Daoy (cell line): ENCODE results near the gene BTBD16. TPM values are rescaled to one million over a fixed set of nuclear protein-coding genes. Genes with fewer than 3 reads are reported as not detected.

Experiments used
- DNase-seq: peaks from one replicate; pipeline ENCODE4 v3.0.0-alpha.2; 2015; ENCODE audit warnings: low read depth
- total RNA-seq: library from RNA; depleted of rRNA; stranded (reverse); fragments of >200 nt; shearing (Covaris generic); gene quantifications from 2 replicates; pipeline ENCODE4 v1.2.3, GENCODE V29; 2014

BTBD16 gene
- total RNA-seq, 1 experiment from 2014 or later = not detected

- DNase-seq = no peak
Measured at GRCh38 chr10:122311716-122312115, 40.6 kb downstream of the BTBD16 start.

DNA sequence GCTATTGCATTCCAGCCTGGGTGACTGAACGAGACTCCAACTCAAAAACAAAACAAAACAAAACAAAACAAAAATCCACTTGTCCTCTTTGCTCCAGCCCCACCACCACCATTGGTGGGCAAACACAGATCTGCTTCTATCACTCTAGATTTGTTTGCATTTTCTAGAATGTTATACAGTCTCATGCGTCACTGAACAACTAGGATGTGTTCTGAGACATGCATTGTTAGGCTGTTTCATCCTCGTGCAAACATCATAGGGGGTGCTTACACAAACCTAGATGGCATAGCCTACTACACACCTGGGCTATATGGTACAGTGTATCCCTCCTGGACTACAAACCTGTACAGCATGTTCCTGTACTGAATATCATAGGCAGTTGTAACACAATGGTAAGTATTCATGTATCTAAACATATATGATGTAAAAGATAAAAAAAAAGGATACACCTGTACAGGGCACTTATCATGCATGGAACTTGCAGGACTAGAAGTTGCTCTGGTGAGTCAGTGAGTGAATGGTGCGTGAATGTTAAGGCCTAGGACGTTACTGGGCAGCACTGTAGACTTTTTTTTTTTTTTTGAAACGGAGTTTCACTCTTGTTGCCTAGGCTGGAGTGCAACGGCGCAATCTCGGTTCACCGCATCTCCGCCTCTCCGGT is 45.3 kb downstream of the BTBD16 start:
- DNase-seq = no peak

DNA sequence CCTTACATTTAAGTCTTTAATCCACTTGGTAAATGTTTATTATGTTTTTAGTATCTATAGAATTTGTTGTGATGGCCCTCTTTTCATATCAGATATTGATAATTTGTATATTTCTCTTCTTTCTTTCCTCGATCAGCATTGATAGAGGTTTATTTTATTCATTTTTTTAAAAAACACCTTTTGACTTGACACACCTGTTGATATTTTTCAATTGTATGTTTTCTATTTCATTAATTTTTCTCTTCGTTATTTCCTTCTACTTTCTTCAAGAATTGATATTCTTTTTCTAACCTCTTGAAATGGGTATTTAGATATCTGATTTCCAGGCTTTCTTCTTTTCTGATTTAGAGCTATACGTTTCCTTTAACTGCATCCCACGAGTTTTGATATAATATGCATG is 50.9 kb downstream of the BTBD16 start:
- DNase-seq = no peak

DNA sequence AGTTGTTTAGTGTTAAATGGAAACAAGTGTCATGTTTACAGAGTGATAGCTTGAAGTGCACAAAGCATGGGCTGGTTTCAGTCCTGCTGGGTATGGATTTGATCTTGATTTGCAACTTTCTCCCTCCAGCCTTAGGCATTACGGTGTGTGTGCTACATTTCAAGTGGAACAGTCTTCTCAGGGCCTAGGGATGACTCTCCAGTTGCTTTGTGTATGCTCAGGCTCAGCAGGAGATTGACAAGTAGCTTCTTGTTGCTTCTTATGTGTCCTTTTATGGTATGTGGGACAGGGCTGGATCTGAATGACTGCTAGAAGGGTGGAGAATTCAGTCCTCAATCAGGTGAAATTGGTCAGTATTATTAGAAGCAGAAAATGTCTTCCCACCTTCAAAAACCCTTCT is 52.1 kb downstream of the BTBD16 start:
- no peak for DNase-seq

DNA sequence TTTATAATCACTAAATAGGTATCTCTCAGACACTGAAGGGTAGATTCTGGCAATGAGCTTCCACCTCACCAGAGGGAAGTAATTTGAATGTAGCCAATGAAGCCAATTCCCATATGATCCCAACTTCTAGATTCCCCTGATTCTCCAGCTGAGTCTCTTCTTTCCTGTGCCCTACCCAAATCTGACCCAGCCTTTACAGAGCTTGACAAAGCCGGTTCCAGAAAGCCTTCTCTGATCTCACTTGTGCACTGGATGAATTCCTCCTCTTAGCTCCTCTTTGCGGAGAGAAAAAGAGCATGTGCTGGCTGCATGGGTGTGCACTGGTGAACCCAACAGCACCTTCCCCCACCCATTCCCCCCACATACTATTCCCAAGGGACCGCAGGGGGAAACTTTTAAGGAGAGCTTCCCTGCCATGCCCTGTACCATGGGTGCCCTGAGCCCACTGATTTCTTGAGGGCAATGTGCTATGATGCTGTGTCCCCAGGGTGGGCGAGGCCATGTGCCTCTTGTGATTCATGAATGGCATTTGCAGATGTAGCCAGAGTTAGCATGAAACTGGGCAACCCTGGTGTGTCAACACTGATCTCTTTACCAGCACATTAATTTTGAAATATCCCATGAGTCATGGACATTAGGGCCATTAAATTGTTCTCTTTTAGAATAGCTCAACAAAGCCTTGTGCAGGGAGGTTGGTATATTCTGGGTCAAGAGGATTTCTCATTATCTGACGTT is 53.0 kb downstream of the BTBD16 start:
- DNase-seq = no peak

DNA sequence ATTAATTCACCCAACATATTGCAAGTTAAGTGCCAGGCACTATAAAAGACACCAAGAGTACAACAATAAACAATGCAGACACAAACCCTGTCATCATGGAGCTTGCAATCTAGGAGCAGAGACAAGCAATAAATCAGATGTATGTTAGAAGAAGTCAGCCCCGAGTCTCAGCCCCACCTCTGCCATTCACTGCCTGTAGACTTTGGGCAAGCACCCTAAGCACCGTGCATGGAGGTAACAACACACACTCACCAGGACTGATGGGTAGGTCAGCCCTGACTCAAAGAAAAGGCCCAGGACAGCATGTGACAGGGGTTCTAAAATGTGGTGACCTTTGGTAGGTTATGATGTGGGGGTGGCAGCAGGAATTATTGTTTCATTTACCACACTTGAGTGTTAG is 54.1 kb downstream of the BTBD16 start:
- DNase-seq = no peak

- DNase-seq = no peak
Measured at GRCh38 chr10:122326385-122326784, 55.3 kb downstream of the BTBD16 start.

GRCh38 chr10:122326806-122327205 is 55.7 kb downstream of the BTBD16 start:
- no peak for DNase-seq

DNA sequence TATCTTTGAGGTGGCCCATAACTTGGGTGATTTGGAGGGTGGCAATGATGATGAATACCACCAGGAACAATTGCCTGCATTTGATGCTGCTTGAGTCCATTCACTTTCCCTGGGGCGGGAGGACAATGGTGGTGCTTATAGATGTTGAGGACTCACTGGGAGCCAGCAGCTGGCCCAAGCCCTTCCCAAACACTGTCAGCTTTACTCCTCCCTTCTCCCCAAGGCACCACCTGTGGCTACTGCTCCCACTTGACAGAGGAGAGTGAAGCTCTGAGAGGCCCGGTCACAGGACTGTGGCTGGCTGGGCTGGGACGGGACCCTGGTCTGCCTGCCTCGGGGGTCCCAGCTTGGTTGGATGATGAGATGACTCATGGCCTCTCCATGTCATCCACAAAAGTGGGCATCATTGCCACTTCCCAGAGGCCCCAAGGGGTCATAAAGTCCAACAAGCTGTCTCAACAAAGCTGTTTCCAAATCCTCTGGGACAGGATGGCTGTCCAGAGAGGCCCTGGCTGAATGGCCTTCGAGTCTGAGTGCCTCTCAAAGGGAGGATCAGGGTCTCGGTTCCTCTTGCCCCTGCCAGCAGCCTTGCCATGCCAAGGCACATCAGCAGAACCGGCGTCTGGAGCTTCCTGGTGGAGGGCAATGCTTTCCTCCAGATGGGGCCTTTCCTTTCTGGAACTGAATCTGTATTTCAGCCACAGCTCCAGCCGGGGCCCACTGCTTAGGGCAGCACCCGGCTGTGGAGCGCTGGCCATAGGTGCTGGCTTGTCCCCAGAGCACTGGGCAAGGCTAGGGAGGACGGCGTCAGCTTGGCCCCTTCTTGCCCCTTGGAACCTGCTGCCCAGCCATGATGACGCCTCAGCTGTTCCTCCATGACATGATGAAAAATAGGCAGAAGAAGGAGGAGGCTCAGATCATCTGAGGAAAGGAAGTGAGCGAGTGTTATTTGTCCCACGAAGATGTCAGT is 56.4 kb downstream of the BTBD16 start:
- DNase-seq = no peak

- no peak for DNase-seq
Measured at GRCh38 chr10:122328676-122329075, 57.6 kb downstream of the BTBD16 start.

- DNase-seq = no peak
Measured at GRCh38 chr10:122329416-122329815, 58.3 kb downstream of the BTBD16 start.

GRCh38 chr10:122331100-122331499 is 60.0 kb downstream of the BTBD16 start:
- no peak for DNase-seq

- no peak for DNase-seq
Measured at GRCh38 chr10:122331615-122332446, 60.7 kb downstream of the BTBD16 start.

DNA sequence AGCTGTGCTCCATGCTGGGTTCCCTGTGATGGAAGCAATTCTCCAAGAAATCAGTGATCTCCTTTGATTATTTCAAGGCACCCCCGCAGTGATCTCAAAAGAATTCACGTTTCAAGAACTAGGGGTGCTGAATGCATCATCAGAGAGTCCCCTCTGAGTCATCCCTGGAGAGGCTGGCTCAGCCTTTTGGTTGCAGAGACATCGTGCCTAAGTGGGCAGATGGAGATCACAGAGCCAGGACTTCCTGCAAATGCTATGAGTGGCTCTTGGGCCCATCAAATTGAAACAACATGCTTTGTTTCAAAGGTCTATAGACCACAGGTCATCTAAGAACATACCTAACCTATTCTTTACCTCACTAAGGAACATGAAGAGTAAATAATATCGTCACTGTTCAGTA is 61.9 kb downstream of the BTBD16 start:
- DNase-seq = no peak

GRCh38 chr10:122336332-122336731 is 65.2 kb downstream of the BTBD16 start:
- DNase-seq = no peak

DNA sequence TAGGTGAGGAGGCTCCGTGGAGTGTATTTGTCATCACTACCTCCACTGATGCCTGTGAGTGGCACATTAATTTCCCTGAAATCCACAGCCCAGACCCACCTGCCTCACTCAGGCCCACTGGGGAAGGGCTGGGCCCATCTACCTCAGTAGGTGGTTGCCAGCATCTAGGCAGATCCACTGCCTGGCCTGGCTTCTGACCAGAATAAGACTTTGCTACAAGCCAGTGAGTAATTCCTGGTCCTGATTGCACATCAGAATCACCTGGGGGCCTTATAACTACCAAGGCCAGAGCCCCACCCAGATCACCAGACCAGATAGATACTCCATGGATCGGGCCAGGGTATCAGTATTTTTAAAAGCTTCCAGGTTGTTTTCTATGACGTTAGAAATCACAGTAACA is 65.9 kb downstream of the BTBD16 start:
- DNase-seq = no peak

DNA sequence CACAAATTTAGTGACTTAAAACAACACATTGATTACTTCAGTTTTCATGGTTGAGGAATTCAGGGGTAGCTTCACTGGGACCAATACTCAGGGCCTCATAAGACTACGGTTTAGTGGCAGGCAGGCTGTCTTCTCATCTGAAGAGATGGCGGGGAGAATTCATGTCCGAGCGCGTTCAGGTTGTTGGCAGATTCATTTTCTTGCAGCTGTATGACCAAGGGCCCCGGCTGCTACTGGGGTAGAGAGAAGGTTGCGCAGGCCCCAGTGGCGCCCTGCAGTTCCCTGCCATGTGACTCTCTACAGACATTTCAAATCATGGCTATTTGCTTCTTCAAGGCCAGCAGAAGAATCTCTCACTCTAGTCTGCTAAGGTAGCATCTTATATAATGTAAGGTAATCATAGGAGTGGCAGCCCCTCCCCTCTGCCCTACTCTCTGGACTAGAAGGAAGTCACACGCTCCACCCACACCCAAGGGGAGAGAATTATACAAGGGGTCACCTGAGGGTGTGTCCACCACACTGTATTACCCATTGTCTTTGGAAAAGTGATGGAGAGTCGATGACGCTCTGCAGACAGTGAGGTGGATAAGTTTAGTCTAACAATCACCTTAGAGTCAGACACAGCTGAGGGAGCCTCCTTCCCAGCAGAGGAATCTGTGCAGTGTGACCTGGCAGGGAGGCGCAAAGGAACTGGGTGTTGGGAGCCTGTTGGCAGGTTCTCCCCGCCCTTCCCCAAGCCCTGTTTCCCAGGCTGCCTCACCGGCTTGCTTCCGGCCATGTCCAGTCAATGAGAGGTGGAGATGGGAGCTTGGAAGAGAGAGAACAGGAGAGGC is 67.7 kb downstream of the BTBD16 start:
- DNase-seq = no peak

DNA sequence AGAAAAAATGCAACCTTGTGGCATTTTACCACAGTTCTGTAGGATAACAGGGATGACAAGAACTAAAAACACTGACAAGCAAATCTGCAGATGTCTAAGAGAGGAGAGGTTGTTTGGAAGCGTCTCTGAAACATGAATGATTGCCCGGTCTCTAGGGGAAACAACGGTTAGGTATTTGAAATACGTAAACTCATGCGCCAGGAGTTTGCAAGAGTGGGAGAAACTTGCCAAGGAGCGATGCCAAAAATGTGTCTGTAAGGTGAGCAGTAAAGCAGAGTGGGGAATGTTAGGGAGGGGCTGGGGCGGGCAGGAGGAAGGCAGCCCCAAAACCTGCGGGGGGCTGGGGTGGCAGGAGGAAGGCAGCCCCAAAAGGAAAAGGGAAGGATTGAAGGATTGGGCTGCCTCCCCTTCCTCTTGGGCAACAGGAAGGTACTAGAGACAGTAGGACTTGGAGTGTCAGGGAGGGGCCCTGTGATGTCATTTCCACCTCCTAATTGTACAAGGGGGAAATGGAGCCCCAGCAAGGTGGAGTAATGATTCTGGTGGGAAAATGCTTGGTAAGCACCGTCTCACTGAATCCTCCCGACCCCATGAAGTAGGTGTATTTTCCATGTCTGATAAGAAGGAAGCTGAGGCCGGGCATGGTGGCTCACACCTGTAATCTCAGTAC is 70.2 kb downstream of the BTBD16 start:
- DNase-seq = no peak

DNA sequence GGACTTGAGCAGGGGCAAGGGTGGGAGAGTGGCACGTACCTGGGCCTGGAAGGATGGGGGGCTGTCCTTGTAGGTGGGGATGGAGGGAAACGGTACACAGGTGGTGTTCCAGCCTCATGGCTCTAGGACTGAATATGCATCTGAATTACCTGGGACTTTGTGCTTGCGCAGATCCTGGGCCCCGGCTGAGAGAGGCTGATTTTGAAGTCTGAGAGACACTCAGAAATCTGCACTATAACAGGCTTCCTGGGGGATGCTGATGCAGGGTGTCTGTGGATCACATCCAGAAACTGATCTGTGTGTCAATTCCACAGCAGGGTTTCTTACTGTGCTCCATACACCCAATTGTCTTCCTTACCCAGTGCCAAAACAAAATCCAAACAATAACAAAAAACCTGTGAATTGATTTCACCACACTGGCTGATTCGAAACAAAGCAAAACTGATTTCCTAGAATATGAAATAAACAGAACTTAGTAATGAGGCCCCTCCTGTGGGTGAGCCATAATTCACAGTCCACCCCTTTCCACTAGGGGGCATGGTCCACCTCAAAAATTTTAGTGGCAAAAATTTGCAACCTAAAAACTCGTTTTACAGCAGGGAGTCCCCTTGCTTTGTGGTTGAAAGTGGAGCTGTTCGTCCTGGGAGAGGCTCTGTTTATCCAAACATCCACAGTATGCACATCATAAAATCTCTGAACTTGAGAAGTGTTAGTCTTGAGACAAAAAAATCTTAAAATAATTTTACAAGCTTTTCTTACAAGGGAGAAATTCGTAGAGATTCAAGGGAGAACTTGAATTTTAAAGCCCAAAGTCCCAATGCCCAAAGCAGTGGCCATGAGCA is 71.4 kb downstream of the BTBD16 start:
- DNase-seq = peak; percentile 17
